ENCODE data around the gene C11orf42.

DNA sequence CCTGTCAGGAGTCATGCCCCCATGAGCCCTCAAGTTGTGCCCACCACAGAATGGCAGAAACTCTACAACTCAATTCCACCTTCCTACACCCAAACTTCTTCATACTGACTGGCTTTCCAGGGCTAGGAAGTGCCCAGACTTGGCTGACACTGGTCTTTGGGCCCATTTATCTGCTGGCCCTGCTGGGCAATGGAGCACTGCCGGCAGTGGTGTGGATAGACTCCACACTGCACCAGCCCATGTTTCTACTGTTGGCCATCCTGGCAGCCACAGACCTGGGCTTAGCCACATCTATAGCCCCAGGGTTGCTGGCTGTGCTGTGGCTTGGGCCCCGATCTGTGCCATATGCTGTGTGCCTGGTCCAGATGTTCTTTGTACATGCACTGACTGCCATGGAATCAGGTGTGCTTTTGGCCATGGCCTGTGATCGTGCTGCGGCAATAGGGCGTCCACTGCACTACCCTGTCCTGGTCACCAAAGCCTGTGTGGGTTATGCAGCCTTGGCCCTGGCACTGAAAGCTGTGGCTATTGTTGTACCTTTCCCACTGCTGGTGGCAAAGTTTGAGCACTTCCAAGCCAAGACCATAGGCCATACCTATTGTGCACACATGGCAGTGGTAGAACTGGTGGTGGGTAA lies 6.1 kb upstream of the C11orf42 start, which contains the start of gene OR52W1:
- TF ChIP-seq CHD2 (IDR thresholded peaks at IDR 0.05; ENCODE audit: low read length, partially characterized antibody) (no peak), CTCF (IDR thresholded peaks at IDR 0.05) (no peak), ZFP36 (IDR thresholded peaks at IDR 0.05; ENCODE audit: borderline replicate concordance, partially characterized antibody) (no peak), JUN (IDR thresholded peaks at IDR 0.05) (no peak)
- TF ChIP-seq, protein P1, sequence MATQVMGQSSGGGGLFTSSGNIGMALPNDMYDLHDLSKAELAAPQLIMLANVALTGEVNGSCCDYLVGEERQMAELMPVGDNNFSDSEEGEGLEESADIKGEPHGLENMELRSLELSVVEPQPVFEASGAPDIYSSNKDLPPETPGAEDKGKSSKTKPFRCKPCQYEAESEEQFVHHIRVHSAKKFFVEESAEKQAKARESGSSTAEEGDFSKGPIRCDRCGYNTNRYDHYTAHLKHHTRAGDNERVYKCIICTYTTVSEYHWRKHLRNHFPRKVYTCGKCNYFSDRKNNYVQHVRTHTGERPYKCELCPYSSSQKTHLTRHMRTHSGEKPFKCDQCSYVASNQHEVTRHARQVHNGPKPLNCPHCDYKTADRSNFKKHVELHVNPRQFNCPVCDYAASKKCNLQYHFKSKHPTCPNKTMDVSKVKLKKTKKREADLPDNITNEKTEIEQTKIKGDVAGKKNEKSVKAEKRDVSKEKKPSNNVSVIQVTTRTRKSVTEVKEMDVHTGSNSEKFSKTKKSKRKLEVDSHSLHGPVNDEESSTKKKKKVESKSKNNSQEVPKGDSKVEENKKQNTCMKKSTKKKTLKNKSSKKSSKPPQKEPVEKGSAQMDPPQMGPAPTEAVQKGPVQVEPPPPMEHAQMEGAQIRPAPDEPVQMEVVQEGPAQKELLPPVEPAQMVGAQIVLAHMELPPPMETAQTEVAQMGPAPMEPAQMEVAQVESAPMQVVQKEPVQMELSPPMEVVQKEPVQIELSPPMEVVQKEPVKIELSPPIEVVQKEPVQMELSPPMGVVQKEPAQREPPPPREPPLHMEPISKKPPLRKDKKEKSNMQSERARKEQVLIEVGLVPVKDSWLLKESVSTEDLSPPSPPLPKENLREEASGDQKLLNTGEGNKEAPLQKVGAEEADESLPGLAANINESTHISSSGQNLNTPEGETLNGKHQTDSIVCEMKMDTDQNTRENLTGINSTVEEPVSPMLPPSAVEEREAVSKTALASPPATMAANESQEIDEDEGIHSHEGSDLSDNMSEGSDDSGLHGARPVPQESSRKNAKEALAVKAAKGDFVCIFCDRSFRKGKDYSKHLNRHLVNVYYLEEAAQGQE (IDR thresholded peaks at IDR 0.05), result no peak
